ENCODE measurements around the gene HSBP1L1. TPM values are rescaled to one million over a fixed set of nuclear protein-coding genes. Genes with fewer than 3 reads are reported as not detected.

The HSBP1L1 gene
- total and polyA plus RNA-seq, 2 of the 8 experiments (the other 6 are each of a cell fraction or from before 2014, with no cell fraction given) = 1.0 to 1.3 TPM

GRCh38 chr18:79983253-79983652, 18.8 kb downstream of the HSBP1L1 start (continued):
- TF ChIP-seq E2F6 (IDR thresholded peaks at IDR 0.05) (no peak), ATF2 (IDR thresholded peaks at IDR 0.05; ENCODE audit: low read length) (no peak), SP1 (IDR thresholded peaks at IDR 0.05; ENCODE audit: low read depth, low read length) (no peak), FOSL1 (IDR thresholded peaks at IDR 0.05; ENCODE audit: insufficient read depth, low read depth, low read length) (no peak), JUN (IDR thresholded peaks at IDR 0.05; ENCODE audit: low read depth, low read length) (no peak)
